ENCODE data around the gene MRTFB. TPM values are rescaled to one million over a fixed set of nuclear protein-coding genes. Genes with fewer than 3 reads are reported as not detected.

Gene MRTFB
- total RNA-seq, 1 experiment from 2014 or later, result 12.7 TPM

GRCh38 chr16:14309906-14310305 is 238.8 kb downstream of the MRTFB start:
- ATAC-seq, result peak; percentile 77
- peak; percentile 68 for DNase-seq
- no peaks in the 10 kb centered on the region for H3K9me2 ChIP-seq (replicated peaks; ENCODE audit: low read length)
- no peaks in the 10 kb centered on the region for H4K20me1 ChIP-seq (ENCODE audit: low read length)
- no peaks in the 10 kb centered on the region for H3K36me3 ChIP-seq (ENCODE audit: low read depth, low read length)
- no peaks in the 10 kb centered on the region for H3K9me3 ChIP-seq (ENCODE audit: low read length)
- peak overlapping the region; percentile 58 for H3K4me2 ChIP-seq (ENCODE audit: low read length)
- no peak overlapping the region for H2AFZ ChIP-seq (ENCODE audit: low read length)
- H3K27ac ChIP-seq (ENCODE audit: low read length), result peak overlapping the region; percentile 87
- intact Hi-C loops (cut with micrococcal nuclease), result loop anchor here (10.0 kb wide), 1 partner anchor 75 kb away; no protein-coding TSS in a partner anchor
- H3K79me2 ChIP-seq (ENCODE audit: low read length), result peaks cover 91% of the 10 kb centered on the region
- no peaks in the 10 kb centered on the region for H3K27me3 ChIP-seq (ENCODE audit: low read length)
- ChIA-PET POLR2A (ENCODE audit: unreplicated experiment) (interaction anchor here (0.5 kb wide), 1 partner anchor 53 kb away, joined by 7 read pairs; no protein-coding TSS in a partner anchor), CTCF (no interaction called here)
- H3K9ac ChIP-seq (ENCODE audit: low read length), result no peak overlapping the region; the same call in 1 of the 2 replicates
- H3F3A ChIP-seq (ENCODE audit: low read length, unreplicated experiment), result no peaks in the 10 kb centered on the region
- TF ChIP-seq EZH2 (IDR thresholded peaks at IDR 0.05; ENCODE audit: low read length, unreplicated experiment) (no peak), EZH2phosphoT487 (IDR thresholded peaks at IDR 0.05; ENCODE audit: borderline replicate concordance, low read length) (no peak), CTCF (conservative IDR thresholded peaks at IDR 0.05; ENCODE audit: low read depth, low read length) (no peak)
- H3K4me1 ChIP-seq (ENCODE audit: insufficient read depth, low read length), result peaks cover 58% of the 10 kb centered on the region
- BruUV-seq (replicated peaks), result no TSS peak
- H3K4me3 ChIP-seq (ENCODE audit: low read length), result peak overlapping the region; percentile 39; the same call in 1 of the 2 replicates

- Histone ChIP-seq H4K20me1 (ENCODE audit: low read length) (no peaks in the 10 kb centered on the region), H3F3A (ENCODE audit: low read length, unreplicated experiment) (no peaks in the 10 kb centered on the region), H2AFZ (ENCODE audit: low read length) (no peak overlapping the region), H3K4me1 (ENCODE audit: insufficient read depth, low read length) (peaks cover 52% of the 10 kb centered on the region), H3K9ac (ENCODE audit: low read length) (no peak overlapping the region), H3K79me2 (ENCODE audit: low read length) (peaks cover 90% of the 10 kb centered on the region), H3K36me3 (ENCODE audit: low read depth, low read length) (no peaks in the 10 kb centered on the region), H3K27me3 (ENCODE audit: low read length) (no peaks in the 10 kb centered on the region), H3K9me3 (ENCODE audit: low read length) (no peaks in the 10 kb centered on the region), H3K4me3 (ENCODE audit: low read length) (no peak overlapping the region), H3K4me2 (ENCODE audit: low read length) (peak overlapping the region; percentile 58; the same call in 1 of the 2 replicates), H3K9me2 (replicated peaks; ENCODE audit: low read length) (no peaks in the 10 kb centered on the region), H3K27ac (ENCODE audit: low read length) (peak overlapping the region; percentile 87)
- DNase-seq, result no peak
- BruUV-seq (replicated peaks), result no TSS peak
- ATAC-seq, result no peak
- CTCF ChIA-PET, result no interaction called here
- intact Hi-C loops (cut with micrococcal nuclease), result no loop called here
- no peak for TF ChIP-seq EZH2 (IDR thresholded peaks at IDR 0.05; ENCODE audit: low read length, unreplicated experiment)
- no peak for TF ChIP-seq CTCF (conservative IDR thresholded peaks at IDR 0.05; ENCODE audit: low read depth, low read length)
- TF ChIP-seq EZH2phosphoT487 (IDR thresholded peaks at IDR 0.05; ENCODE audit: borderline replicate concordance, low read length), result no peak
- POLR2A ChIA-PET (ENCODE audit: unreplicated experiment), result no interaction called here
Observed at GRCh38 chr16:14310519-14310991, 239.4 kb downstream of the MRTFB start.

GRCh38 chr16:14314116-14314515 is 243.0 kb downstream of the MRTFB start:
- intact Hi-C loops (cut with micrococcal nuclease), result no loop called here
- ChIA-PET CTCF (no interaction called here), POLR2A (ENCODE audit: unreplicated experiment) (no interaction called here)
- Histone ChIP-seq H3K27me3 (ENCODE audit: low read length) (no peaks in the 10 kb centered on the region), H3K9me2 (replicated peaks; ENCODE audit: low read length) (no peaks in the 10 kb centered on the region), H3K9me3 (ENCODE audit: low read length) (no peaks in the 10 kb centered on the region), H3K4me3 (ENCODE audit: low read length) (no peak overlapping the region), H3K9ac (ENCODE audit: low read length) (no peak overlapping the region), H2AFZ (ENCODE audit: low read length) (no peak overlapping the region), H3K4me1 (ENCODE audit: insufficient read depth, low read length) (peaks cover 24% of the 10 kb centered on the region), H3K27ac (ENCODE audit: low read length) (no peak overlapping the region), H3K4me2 (ENCODE audit: low read length) (no peak overlapping the region), H3K36me3 (ENCODE audit: low read depth, low read length) (no peaks in the 10 kb centered on the region), H3F3A (ENCODE audit: low read length, unreplicated experiment) (no peaks in the 10 kb centered on the region), H3K79me2 (ENCODE audit: low read length) (peaks cover 67% of the 10 kb centered on the region), H4K20me1 (ENCODE audit: low read length) (no peaks in the 10 kb centered on the region)
- ATAC-seq, result no peak
- no peak for DNase-seq
- no peak for TF ChIP-seq EZH2 (IDR thresholded peaks at IDR 0.05; ENCODE audit: low read length, unreplicated experiment)
- BruUV-seq (replicated peaks), result no TSS peak
